Esophagus squamous epithelium (tissue), 5 donors: Measurements from ENCODE around the gene KDF1. TPM values are rescaled to one million over a fixed set of nuclear protein-coding genes. Genes with fewer than 3 reads are reported as not detected.

Experiments used
- DNase-seq: peaks from one replicate; lab custom pipeline; 2025; lab: John Stamatoyannopoulos, UW
- H3K27ac ChIP-seq, 4 donors: fragments of 200-600 bp; sonication (generic); one replicate each; pipeline ENCODE4 v1.5.1; 2016 to 2019; ENCODE audit warnings: mild to moderate bottlenecking in 1 of 4
- H3K27me3 ChIP-seq, 4 donors: fragments of 200-600 bp; sonication (generic); 1 replicate in 3 of 4; 2 replicates in 1 of 4; pipeline versions ENCODE4 v1.5.1 to v1.6.0; 2017 to 2021; ENCODE audit warnings: antibody characterized with exemption in 1 of 4
- H3K36me3 ChIP-seq, 3 donors: fragments of 200-600 bp; sonication (generic); one replicate each; pipeline ENCODE4 v1.5.1; 2016 to 2019
- H3K4me1 ChIP-seq, 3 donors: fragments of 200-600 bp; sonication (generic); one replicate each; pipeline ENCODE4 v1.5.1; 2017 to 2019
- H3K4me3 ChIP-seq, 4 donors: fragments of 200-600 bp; sonication (generic); 1 replicate in 3 of 4; 2 replicates in 1 of 4; pipeline ENCODE4 v1.5.1; 2016 to 2019; ENCODE audit warnings: mild to moderate bottlenecking in 2 of 4, moderate library complexity in 1 of 4
- H3K9me3 ChIP-seq, 3 donors: fragments of 200-600 bp; sonication (generic); one replicate each; pipeline ENCODE4 v1.5.1; 2016 to 2019
- CTCF ChIP-seq, 6 experiments: fragments of 450-650 bp in 4 of 6; fragments of 200-600 bp in 2 of 6; sonication (generic) in 2 of 6; IDR thresholded peaks; one replicate each; pipeline ENCODE4 v1.5.1; 2016 to 2019; ENCODE audit warnings: antibody characterized with exemption in 6 of 6, mild to moderate bottlenecking in 4 of 6, moderate library complexity in 4 of 6
- POLR2A ChIP-seq, 4 donors: fragments of 450-650 bp; IDR thresholded peaks; one replicate each; pipeline ENCODE4 v1.6.1; 2017; ENCODE audit warnings: antibody characterized with exemption in 4 of 4, mild to moderate bottlenecking in 4 of 4, moderate library complexity in 3 of 4
- WGBS, 2 donors: methylation state at CpG; one replicate each; pipeline ENCODE4 v1.1.5; 2018; 5-methylcytosine and 5-hydroxymethylcytosine counted together
- intact Hi-C: fragments of 100-400 bp; cut with DNase I; formaldehyde crosslinking; loops from one replicate; pipeline ENCODE4 v1.15.0; 2022
- total RNA-seq, 4 donors: library from RNA; depleted of rRNA; stranded (reverse); fragments of >200 nt; gene quantifications; one replicate each; pipeline ENCODE4 v1.1.0, GENCODE V29; 2016
- donor health status: DM: yes; HTN: yes; CAD: no.

The KDF1 gene
- total RNA-seq, 4 donors from 2014 or later = 18.4 to 25.6 (median 19.6) TPM

GRCh38 chr1:26998429-26999300, 38.4 kb upstream of the KDF1 start:
- Histone ChIP-seq H3K9me3 (no peaks in the 10 kb centered on the region), H3K36me3 (peaks cover 0 to 14% (median 0%) of the 10 kb centered on the region in 3 donors), H3K4me1 (peaks cover 60 to 97% (median 68%) of the 10 kb centered on the region in 3 donors), H3K27ac (peak overlapping the region; percentile 72 to 94 (median 92)), H3K27me3 (peaks cover 0 to 25% (median 0%) of the 10 kb centered on the region in 4 donors), H3K4me3 (peak overlapping the region in 3 of 4 donors; percentile 41 to 62 (median 62))
- intact Hi-C loops = loop anchor here (5.0 to 10.0 kb wide), 2 partner anchors 34 to 96 kb away; no protein-coding TSS in a partner anchor
- WGBS, 2 donors = 43 to 48% methylated on average over 6 to 7 of the region's 11 CpGs
- TF ChIP-seq POLR2A (IDR thresholded peaks at IDR 0.05) (no peak), CTCF (IDR thresholded peaks at IDR 0.05) (no peak)
- no peak for DNase-seq

- DNase-seq = no peak
- 61 to 86% methylated on average over 3 to 4 of the region's 4 CpGs for WGBS, 2 donors
- peak overlapping the region in 3 of 4 donors; percentile 62 to 90 (median 73) for H3K4me3 ChIP-seq
- no peaks in the 10 kb centered on the region for H3K9me3 ChIP-seq
- H3K36me3 ChIP-seq = no peaks in the 10 kb centered on the region
- TF ChIP-seq POLR2A (IDR thresholded peaks at IDR 0.05) (no peak), CTCF (IDR thresholded peaks at IDR 0.05) (no peak)
- peak overlapping the region; percentile 62 to 93 (median 81) for H3K27ac ChIP-seq
- peaks cover 0 to 45% (median 0%) of the 10 kb centered on the region in 4 donors for H3K27me3 ChIP-seq
- intact Hi-C loops = loop anchor here (5.0 to 10.0 kb wide), 2 partner anchors 36 to 98 kb away; no protein-coding TSS in a partner anchor
- peaks cover 61 to 88% (median 73%) of the 10 kb centered on the region in 3 donors for H3K4me1 ChIP-seq
Observed at GRCh38 chr1:26996665-26997064, 36.4 kb upstream of the KDF1 start.

- Histone ChIP-seq H3K27ac (peak overlapping the region; percentile 36 to 93 (median 76)), H3K4me1 (peaks cover 55 to 82% (median 67%) of the 10 kb centered on the region in 3 donors), H3K4me3 (peak overlapping the region in 3 of 4 donors; percentile 62 to 90 (median 73)), H3K36me3 (no peaks in the 10 kb centered on the region), H3K9me3 (no peaks in the 10 kb centered on the region), H3K27me3 (peaks cover 0 to 52% (median 0%) of the 10 kb centered on the region in 4 donors)
- no peak for TF ChIP-seq CTCF (IDR thresholded peaks at IDR 0.05)
- no peak for TF ChIP-seq POLR2A (IDR thresholded peaks at IDR 0.05)
- intact Hi-C loops = loop anchor here (5.0 to 10.0 kb wide), 2 partner anchors 36 to 99 kb away; no protein-coding TSS in a partner anchor
- no peak for DNase-seq
- 60% methylated on average over 1 of the region's 1 CpG; no CpG with 5 or more reads in 1 of the 2 donors for WGBS, 2 donors
Observed at GRCh38 chr1:26996024-26996423, 35.8 kb upstream of the KDF1 start.

GRCh38 chr1:26994787-26995517, 34.7 kb upstream of the KDF1 start:
- Histone ChIP-seq H3K4me1 (peaks cover 45 to 71% (median 56%) of the 10 kb centered on the region in 3 donors), H3K9me3 (no peaks in the 10 kb centered on the region), H3K4me3 (peak overlapping the region; percentile 62 to 90 (median 81)), H3K27ac (peak overlapping the region; percentile 81 to 93 (median 88)), H3K27me3 (peaks cover 0 to 54% (median 0%) of the 10 kb centered on the region in 4 donors), H3K36me3 (no peaks in the 10 kb centered on the region)
- WGBS, 2 donors = 21 to 53% methylated on average over 4 to 9 of the region's 15 CpGs
- TF ChIP-seq POLR2A (IDR thresholded peaks at IDR 0.05) = no peak
- intact Hi-C loops = loop anchor here (5.0 to 10.0 kb wide), 2 partner anchors 37 to 100 kb away; no protein-coding TSS in a partner anchor
- DNase-seq = no peak
